SJSA1 (cell line): ENCODE measurements around the gene SIX4. TPM values are rescaled to one million over a fixed set of nuclear protein-coding genes. Genes with fewer than 3 reads are reported as not detected.
"Not testable (repeated sequence)": the region's sequence is repeated elsewhere in the genome, so short reads cannot be mapped to it uniquely, and the experiment has no call there.

ENCODE experiments used
- DNase-seq, 2 experiments: peaks; one replicate each; pipeline ENCODE4 v3.0.0-alpha.2; 2015 to 2020; ENCODE audit warnings: low spot score in 2 of 2, low read depth in 1 of 2
- H3K27ac ChIP-seq: fragments of 250-450 bp; sonication (Bioruptor Pico); 2 replicates; pipeline ENCODE4 v1.5.1; 2020; ENCODE audit warnings: mild to moderate bottlenecking, moderate library complexity
- H3K27me3 ChIP-seq: fragments of 250-450 bp; sonication (Bioruptor Pico); replicated peaks from 2 replicates; pipeline ENCODE4 v1.5.1; 2020; ENCODE audit warnings: mild to moderate bottlenecking, moderate library complexity
- H3K36me3 ChIP-seq: fragments of 250-450 bp; sonication (Bioruptor Pico); 2 replicates; pipeline ENCODE4 v1.5.1; 2020; ENCODE audit warnings: mild to moderate bottlenecking
- H3K4me1 ChIP-seq: fragments of 250-450 bp; sonication (Bioruptor Pico); replicated peaks from 2 replicates; pipeline ENCODE4 v1.6.1; 2021; ENCODE audit warnings: mild to moderate bottlenecking
- H3K4me3 ChIP-seq: fragments of 250-450 bp; sonication (Bioruptor Pico); 2 replicates; pipeline ENCODE4 v1.5.1; 2020; ENCODE audit warnings: mild to moderate bottlenecking
- H3K9me3 ChIP-seq: fragments of 250-450 bp; sonication (Bioruptor Pico); replicated peaks from 2 replicates; pipeline ENCODE4 v1.5.1; 2020; ENCODE audit warnings: mild to moderate bottlenecking
- total RNA-seq: library from RNA; depleted of rRNA; stranded (reverse); fragments of >200 nt; shearing (Covaris generic); gene quantifications from 2 replicates; pipeline ENCODE4 v1.2.3, GENCODE V29; 2014

SIX4 gene
- total RNA-seq, 1 experiment from 2014 or later, result 5.3 TPM

DNA sequence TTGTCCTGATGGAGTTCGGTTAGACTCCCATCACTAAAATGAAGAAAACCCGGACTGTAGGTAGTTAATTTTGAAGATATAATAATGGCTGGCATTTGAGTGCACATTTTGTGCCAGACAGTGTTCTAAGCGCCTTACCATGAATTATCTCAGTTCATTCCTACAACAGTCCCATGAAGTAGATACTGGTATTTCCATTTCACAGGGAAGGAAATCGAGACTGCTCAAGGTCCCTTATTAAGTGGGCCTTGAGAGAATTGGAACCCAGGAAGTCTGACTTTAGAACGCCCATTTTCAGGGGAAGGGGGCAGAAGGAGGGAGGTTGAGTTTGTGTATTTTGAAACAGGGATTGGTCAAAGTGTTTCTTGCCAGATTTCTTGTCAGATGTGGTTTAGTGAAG lies 11.3 kb upstream of the SIX4 start:
- Histone ChIP-seq H3K27me3 (no peaks in the 10 kb centered on the region), H3K36me3 (no peaks in the 10 kb centered on the region), H3K4me3 (peak overlapping the region; percentile 58), H3K27ac (peak overlapping the region; percentile 15; the same call in 1 of the 2 replicates), H3K9me3 (no peaks in the 10 kb centered on the region), H3K4me1 (peaks cover 7% of the 10 kb centered on the region)
- no peak for DNase-seq

DNA sequence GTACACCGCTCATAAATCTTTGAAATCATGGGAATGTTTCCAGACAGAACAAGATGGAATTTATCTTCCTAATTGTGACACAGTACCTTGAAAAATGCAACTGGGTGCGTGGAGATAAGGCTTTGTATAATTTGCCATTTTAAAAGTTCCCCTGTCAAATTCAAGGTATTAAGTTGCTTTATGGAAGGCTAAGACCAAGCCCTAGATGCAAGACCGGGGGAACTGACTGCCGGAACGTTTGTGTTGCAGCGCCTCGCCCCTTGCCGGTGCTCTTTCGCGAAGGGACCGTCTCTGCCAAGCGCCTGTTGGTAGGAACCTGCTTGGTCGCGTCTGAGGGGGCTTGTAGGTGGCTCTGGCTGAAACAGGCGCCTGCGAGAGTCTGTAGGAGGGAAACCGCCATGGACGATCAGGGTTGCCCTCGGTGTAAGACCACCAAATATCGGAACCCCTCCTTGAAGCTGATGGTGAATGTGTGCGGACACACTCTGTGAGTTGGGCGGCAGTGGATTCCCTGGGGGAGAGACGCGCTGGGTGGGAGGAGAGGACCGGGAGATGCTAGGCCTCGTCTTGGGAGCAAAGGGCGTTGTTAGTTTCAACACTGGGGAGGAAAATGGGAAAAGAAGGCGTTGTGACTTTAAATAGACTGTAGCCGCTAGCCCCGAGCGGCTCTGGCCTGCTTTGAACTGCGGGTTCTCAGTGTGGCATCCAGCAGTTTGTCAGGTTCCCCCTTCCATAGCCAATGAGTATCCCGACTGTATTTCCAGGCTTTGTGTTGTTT lies 10.5 kb upstream of the SIX4 start, which contains the start of gene MNAT1:
MNAT1 (plus strand) TSS at position 297 of the 778 bp plus-strand sequence; CDS start at position 399, 102 bp downstream.
- peak; percentile 73 to 75 for DNase-seq
- H3K36me3 ChIP-seq, result no peaks in the 10 kb centered on the region
- peaks cover 7% of the 10 kb centered on the region for H3K4me1 ChIP-seq
- peak within 1 kb of the TSS; percentile 15; the same call in 1 of the 2 replicates for H3K27ac ChIP-seq
- no peaks in the 10 kb centered on the region for H3K9me3 ChIP-seq
- H3K4me3 ChIP-seq, result peak within 1 kb of the TSS; percentile 58
- H3K27me3 ChIP-seq, result no peaks in the 10 kb centered on the region

DNA sequence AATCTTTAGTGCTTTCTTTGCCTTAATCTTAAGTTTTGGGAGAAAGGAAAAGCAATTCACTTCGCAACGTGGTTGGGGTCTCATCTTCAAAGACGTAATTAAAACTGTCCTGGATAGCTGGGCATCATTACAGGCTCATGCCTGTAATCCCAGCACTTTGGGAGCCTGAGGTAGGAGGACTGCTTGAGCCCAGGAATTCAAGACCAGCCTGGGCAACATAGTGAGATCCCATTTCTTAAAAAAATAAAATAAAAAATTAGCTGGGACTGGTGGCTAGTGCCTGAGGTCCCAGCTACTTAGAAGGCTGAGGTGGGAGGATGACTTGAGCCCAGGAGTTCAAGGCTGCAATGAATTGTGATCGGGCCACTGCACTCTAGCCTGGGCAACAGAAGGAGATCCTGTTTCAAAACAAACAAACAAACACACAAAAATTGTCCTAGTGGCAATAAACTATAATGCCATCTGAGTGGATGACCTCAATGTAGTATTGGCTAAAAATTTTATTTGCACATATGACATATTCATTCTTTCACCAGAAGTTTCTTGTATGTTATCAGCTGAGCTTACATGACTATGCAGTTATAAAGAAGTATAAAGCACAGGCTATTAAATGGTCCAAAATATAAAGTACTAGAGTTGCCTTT lies 8.8 kb upstream of the SIX4 start:
- no peaks in the 10 kb centered on the region for H3K27me3 ChIP-seq
- no peaks in the 10 kb centered on the region for H3K9me3 ChIP-seq
- no peak overlapping the region for H3K27ac ChIP-seq
- H3K4me3 ChIP-seq, result no peak overlapping the region
- no peak for DNase-seq
- peaks cover 7% of the 10 kb centered on the region for H3K4me1 ChIP-seq
- no peaks in the 10 kb centered on the region for H3K36me3 ChIP-seq

DNA sequence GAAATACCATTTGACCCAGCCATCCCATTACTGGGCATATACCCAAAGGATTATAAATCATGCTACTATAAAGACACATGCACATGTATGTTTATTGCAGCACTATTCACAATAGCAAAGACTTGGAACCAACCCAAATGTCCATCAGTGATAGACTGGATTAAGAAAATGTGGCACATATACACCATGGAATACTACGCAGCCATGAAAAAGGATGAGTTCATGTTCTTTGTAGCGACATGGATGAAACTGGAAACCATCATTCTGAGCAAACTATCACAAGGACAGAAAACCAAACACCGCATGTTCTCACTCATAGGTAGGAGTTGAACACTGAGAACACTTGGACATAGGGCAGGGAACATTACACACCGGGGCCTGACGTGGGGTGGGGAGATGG lies 7.1 kb upstream of the SIX4 start:
- DNase-seq, H3K27me3 ChIP-seq, H3K36me3 ChIP-seq, H3K9me3 ChIP-seq, H3K4me1 ChIP-seq, H3K4me3 ChIP-seq, H3K27ac ChIP-seq: not testable (repeated sequence)

DNA sequence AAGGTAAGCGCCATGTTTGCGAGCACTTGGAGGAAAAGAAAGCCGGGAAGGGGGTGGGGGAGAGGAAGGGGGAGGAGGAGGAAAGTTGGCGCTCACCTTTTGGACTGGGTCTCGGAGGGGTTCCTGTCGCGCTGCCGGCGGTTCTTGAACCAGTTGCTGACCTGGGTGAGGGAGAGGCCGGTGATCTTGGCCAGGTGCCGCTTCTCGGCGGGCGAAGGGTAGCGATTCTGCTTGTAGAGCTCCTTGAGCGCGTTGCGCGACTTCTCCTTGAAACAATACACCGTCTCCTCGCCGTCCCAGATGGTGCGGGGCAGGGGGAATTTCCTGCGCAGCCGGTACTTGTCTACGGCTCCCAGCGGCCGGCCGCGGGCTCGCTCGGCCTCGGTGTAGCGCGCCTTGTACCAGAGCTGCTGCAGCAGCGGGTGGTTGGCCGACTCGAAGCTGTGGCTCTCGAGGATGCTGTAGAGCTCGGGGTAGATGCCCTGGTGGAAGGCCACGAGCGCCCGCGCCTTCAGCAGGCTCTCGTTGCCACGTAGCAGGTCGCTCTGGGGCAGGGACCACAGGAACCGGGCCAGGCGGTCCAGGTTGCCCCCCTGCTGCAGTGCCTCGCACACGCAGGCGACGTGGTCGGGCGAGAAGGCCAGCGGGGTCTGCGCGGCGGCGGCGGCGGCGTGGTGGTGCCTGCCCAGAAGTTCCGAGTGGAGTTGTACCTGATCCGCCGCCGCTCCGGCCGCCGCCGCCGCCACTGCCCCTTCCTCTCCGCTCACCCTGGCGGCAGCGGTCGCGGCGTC lies 840 bp downstream of the SIX4 start:
- peaks cover 22% of the 10 kb centered on the region for H3K36me3 ChIP-seq
- DNase-seq, result peak; percentile 50 to 53
- H3K4me1 ChIP-seq, result peaks cover 8% of the 10 kb centered on the region
- peak overlapping the region; percentile 67 for H3K4me3 ChIP-seq
- H3K27me3 ChIP-seq, result no peaks in the 10 kb centered on the region
- H3K9me3 ChIP-seq, result no peaks in the 10 kb centered on the region
- peak overlapping the region; percentile 9; the same call in 1 of the 2 replicates for H3K27ac ChIP-seq

GRCh38 chr14:60722357-60723115 lies 1.6 kb downstream of the SIX4 start:
- Histone ChIP-seq H3K36me3 (peaks cover 25% of the 10 kb centered on the region), H3K27me3 (no peaks in the 10 kb centered on the region), H3K4me1 (peaks cover 8% of the 10 kb centered on the region), H3K4me3 (peak overlapping the region; percentile 67), H3K9me3 (no peaks in the 10 kb centered on the region), H3K27ac (0 out of 2 replicates have a peak overlapping the region, but pooled peaks have one; percentile 9)
- DNase-seq, result peak; percentile 37 to 49

DNA sequence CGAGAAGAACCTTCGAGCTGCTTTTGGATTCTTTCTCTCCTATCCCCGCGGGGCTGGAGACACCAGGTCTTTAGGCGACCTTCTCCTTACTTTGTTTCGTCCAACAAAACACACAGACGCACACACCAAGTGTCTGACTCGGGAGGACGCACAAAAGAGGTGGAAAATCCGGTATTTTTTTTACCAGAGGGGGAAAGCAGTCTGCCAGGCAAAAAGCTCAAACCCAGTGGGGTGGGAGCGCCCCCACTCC lies 2.1 kb downstream of the SIX4 start:
- H3K4me3 ChIP-seq, result peak overlapping the region; percentile 67
- no peaks in the 10 kb centered on the region for H3K9me3 ChIP-seq
- DNase-seq, result no peak
- peaks cover 28% of the 10 kb centered on the region for H3K36me3 ChIP-seq
- no peak overlapping the region for H3K27ac ChIP-seq
- H3K4me1 ChIP-seq, result peaks cover 8% of the 10 kb centered on the region
- H3K27me3 ChIP-seq, result no peaks in the 10 kb centered on the region

DNA sequence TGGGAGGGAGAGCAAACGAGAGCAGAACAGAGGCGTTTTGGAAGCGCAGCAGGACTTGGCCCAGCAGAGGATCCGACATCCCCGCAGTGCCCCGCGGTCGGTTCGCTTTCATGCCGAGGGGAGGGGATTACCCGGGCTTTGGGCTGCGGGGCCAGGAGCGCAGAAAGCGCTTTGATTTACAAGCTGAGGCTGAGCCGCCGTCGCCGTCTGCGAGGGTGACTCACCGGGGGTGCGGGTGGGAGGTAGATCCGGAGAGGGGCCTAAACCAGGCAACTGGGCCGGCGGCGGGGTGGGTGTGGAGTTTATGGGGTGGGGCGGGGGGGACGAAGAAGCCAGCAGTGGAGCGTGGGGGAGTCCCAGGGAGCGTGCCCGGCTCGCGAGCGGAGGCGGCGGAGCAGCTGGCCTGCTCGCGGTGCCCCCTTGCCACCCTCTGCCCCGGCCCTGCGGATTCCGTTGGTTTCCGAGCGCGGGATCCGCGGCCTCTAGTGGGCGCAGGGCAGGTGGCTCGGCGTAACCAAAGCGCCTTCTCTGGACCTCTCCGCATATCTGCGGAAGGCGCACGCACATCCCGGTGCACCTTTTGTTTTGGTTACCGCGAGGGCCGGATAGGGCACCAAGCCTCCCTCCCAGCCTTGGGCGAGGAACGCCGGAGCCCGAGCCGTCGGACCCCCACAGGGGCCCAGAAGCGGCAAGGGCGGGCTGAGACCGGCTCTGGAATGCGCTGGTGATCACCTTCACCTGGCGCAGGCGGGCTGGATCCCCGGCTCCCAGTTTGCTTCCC lies 2.6 kb downstream of the SIX4 start:
- Histone ChIP-seq H3K4me1 (peaks cover 8% of the 10 kb centered on the region), H3K4me3 (peak overlapping the region; percentile 67), H3K27me3 (no peaks in the 10 kb centered on the region), H3K36me3 (peaks cover 28% of the 10 kb centered on the region), H3K9me3 (no peaks in the 10 kb centered on the region), H3K27ac (no peak overlapping the region)
- DNase-seq, result peak; percentile 32 to 73

GRCh38 chr14:60720962-60721325 lies 3.2 kb downstream of the SIX4 start:
- Histone ChIP-seq H3K27ac (no peak overlapping the region), H3K4me3 (peak overlapping the region; percentile 67), H3K4me1 (peaks cover 8% of the 10 kb centered on the region), H3K27me3 (no peaks in the 10 kb centered on the region), H3K36me3 (peaks cover 28% of the 10 kb centered on the region), H3K9me3 (no peaks in the 10 kb centered on the region)
- DNase-seq, result no peak

- no peaks in the 10 kb centered on the region for H3K27me3 ChIP-seq
- H3K4me3 ChIP-seq, result no peak overlapping the region
- H3K36me3 ChIP-seq, result peaks cover 28% of the 10 kb centered on the region
- no peak for DNase-seq
- peaks cover 8% of the 10 kb centered on the region for H3K4me1 ChIP-seq
- H3K27ac ChIP-seq, result no peak overlapping the region
- no peaks in the 10 kb centered on the region for H3K9me3 ChIP-seq
Observed at GRCh38 chr14:60720391-60720790, 3.8 kb downstream of the SIX4 start.

GRCh38 chr14:60713513-60713912 lies 10.6 kb downstream of the SIX4 start:
- Histone ChIP-seq H3K27ac (no peak overlapping the region), H3K36me3 (peaks cover 20% of the 10 kb centered on the region), H3K4me3 (no peak overlapping the region), H3K27me3 (no peaks in the 10 kb centered on the region), H3K9me3 (no peaks in the 10 kb centered on the region), H3K4me1 (no peaks in the 10 kb centered on the region)
- DNase-seq, result no peak

- Histone ChIP-seq H3K36me3 (peaks cover 12% of the 10 kb centered on the region), H3K4me3 (no peak overlapping the region), H3K27me3 (no peaks in the 10 kb centered on the region), H3K27ac (no peak overlapping the region), H3K4me1 (no peaks in the 10 kb centered on the region), H3K9me3 (no peaks in the 10 kb centered on the region)
- DNase-seq, result no peak
Observed at GRCh38 chr14:60710494-60710893, 13.7 kb downstream of the SIX4 start.

DNA sequence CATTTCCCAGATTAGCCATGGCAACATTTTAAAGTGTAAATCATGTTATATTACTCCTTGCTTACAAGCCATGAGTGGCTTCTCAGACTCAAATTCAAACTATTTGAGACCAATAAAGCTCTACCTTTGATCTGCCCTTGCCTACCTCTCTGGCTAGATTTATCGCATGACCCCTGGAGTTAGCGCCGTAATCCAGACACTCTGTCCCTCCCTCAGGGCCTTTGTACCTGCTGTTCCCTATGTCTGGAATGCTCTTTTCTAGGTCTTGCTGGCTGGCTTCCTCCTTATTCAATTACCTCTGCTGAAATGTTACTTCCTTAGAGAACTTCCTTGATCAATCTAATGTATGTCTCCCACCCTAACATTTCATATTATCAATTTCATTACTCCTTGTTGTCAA lies 16.3 kb downstream of the SIX4 start:
- no peaks in the 10 kb centered on the region for H3K9me3 ChIP-seq
- no peak overlapping the region for H3K27ac ChIP-seq
- H3K4me1 ChIP-seq, result no peaks in the 10 kb centered on the region
- DNase-seq, result no peak
- no peak overlapping the region for H3K4me3 ChIP-seq
- H3K27me3 ChIP-seq, result no peaks in the 10 kb centered on the region
- no peaks in the 10 kb centered on the region for H3K36me3 ChIP-seq
